Left ventricle myocardium inferior (tissue), 1 donor: Measurements from ENCODE around the gene FBXO41. TPM values are rescaled to one million over a fixed set of nuclear protein-coding genes. Genes with fewer than 3 reads are reported as not detected.

Source experiments
- DNase-seq: peaks from one replicate; pipeline ENCODE4 v3.0.0-alpha.2; 2020
- H3K27ac ChIP-seq: fragments of 200-600 bp; replicated peaks from 2 replicates; pipeline ENCODE4 v1.8.0; 2021
- H3K27me3 ChIP-seq: fragments of 200-600 bp; 2 replicates; pipeline ENCODE4 v1.8.0; 2021; ENCODE audit warnings: low read depth
- H3K36me3 ChIP-seq: fragments of 200-600 bp; 2 replicates; pipeline ENCODE4 v1.8.0; 2021
- H3K4me1 ChIP-seq: fragments of 200-600 bp; 2 replicates; pipeline ENCODE4 v1.8.0; 2021
- H3K4me3 ChIP-seq: fragments of 200-600 bp; 2 replicates; pipeline ENCODE4 v1.8.0; 2021; ENCODE audit warnings: mild to moderate bottlenecking, moderate library complexity
- H3K9me3 ChIP-seq: fragments of 200-600 bp; replicated peaks from 2 replicates; pipeline ENCODE4 v1.8.0; 2021
- CTCF ChIP-seq: fragments of 200-600 bp; IDR thresholded peaks from 2 replicates; pipeline ENCODE4 v1.8.0; 2021; ENCODE audit warnings: antibody characterized with exemption, mild to moderate bottlenecking, borderline replicate concordance
- intact Hi-C: fragments of 100-400 bp; cut with micrococcal nuclease; formaldehyde crosslinking; loops from one replicate; pipeline ENCODE4 v1.11.0; 2022
- total RNA-seq: library from RNA; stranded (reverse); fragmentation: NEBNext Ultra II Directional; extraction: Animal tissue kit (Norgen Biotek cat#: 25700); gene quantifications from one replicate; pipeline ENCODE4 v1.2.1, GENCODE V29; 2021
- donor health status: DM: no; HTN: yes; CAD: no; lungs with severe emphysema.

FBXO41 gene
- total RNA-seq, 1 donor from 2014 or later, result 0.55 TPM

GRCh38 chr2:73272270-73272669, 12.0 kb downstream of the FBXO41 start:
- TF ChIP-seq CTCF, result no peak
- H3K9me3 ChIP-seq, result peaks cover 9% of the 10 kb centered on the region
- peaks cover 48% of the 10 kb centered on the region for H3K27me3 ChIP-seq
- no peaks in the 10 kb centered on the region for H3K36me3 ChIP-seq
- DNase-seq, result no peak
- H3K27ac ChIP-seq, result no peak overlapping the region
- no peak overlapping the region for H3K4me3 ChIP-seq
- H3K4me1 ChIP-seq, result peaks cover 8% of the 10 kb centered on the region
- intact Hi-C loops, result no loop called here

GRCh38 chr2:73269686-73270465, 14.4 kb downstream of the FBXO41 start:
- peaks cover 72% of the 10 kb centered on the region for H3K27me3 ChIP-seq
- no peak for TF ChIP-seq CTCF

GRCh38 chr2:73268830-73269685, 15.2 kb downstream of the FBXO41 start:
- intact Hi-C loops, result no loop called here
- no peak for DNase-seq
- peak overlapping the region; percentile 45 for H3K4me3 ChIP-seq
- H3K9me3 ChIP-seq, result peaks cover 8% of the 10 kb centered on the region
- H3K4me1 ChIP-seq, result peaks cover 8% of the 10 kb centered on the region
- H3K27ac ChIP-seq, result no peak overlapping the region
- H3K36me3 ChIP-seq, result no peaks in the 10 kb centered on the region
- peaks cover 76% of the 10 kb centered on the region for H3K27me3 ChIP-seq
- TF ChIP-seq CTCF, result peak; percentile 18

More at GRCh38 chr2:73269686-73270465, 14.4 kb downstream of the FBXO41 start:
- Histone ChIP-seq H3K9me3 (peaks cover 9% of the 10 kb centered on the region), H3K4me3 (peak overlapping the region; percentile 45), H3K4me1 (peaks cover 8% of the 10 kb centered on the region), H3K27ac (no peak overlapping the region), H3K36me3 (no peaks in the 10 kb centered on the region)
- no peak for DNase-seq
- intact Hi-C loops, result no loop called here

- DNase-seq, result no peak
- Histone ChIP-seq H3K27me3 (peaks cover 80% of the 10 kb centered on the region), H3K27ac (no peak overlapping the region), H3K9me3 (peaks cover 2% of the 10 kb centered on the region), H3K4me3 (peak overlapping the region; percentile 45), H3K4me1 (peaks cover 8% of the 10 kb centered on the region), H3K36me3 (no peaks in the 10 kb centered on the region)
- intact Hi-C loops, result no loop called here
- TF ChIP-seq CTCF, result no peak
These were observed 15.9 kb downstream of the FBXO41 start for GRCh38 chr2:73268366-73268829.

GRCh38 chr2:73267008-73267407, 17.3 kb downstream of the FBXO41 start:
- intact Hi-C loops, result no loop called here
- Histone ChIP-seq H3K27me3 (peaks cover 79% of the 10 kb centered on the region), H3K4me3 (no peak overlapping the region), H3K4me1 (peaks cover 8% of the 10 kb centered on the region), H3K9me3 (no peaks in the 10 kb centered on the region), H3K36me3 (no peaks in the 10 kb centered on the region), H3K27ac (no peak overlapping the region)
- no peak for TF ChIP-seq CTCF
- no peak for DNase-seq
